ENCODE data around the gene SGIP1. TPM values are rescaled to one million over a fixed set of nuclear protein-coding genes. Genes with fewer than 3 reads are reported as not detected.

The SGIP1 gene
- total and polyA plus RNA-seq, 2 of the 8 experiments (the other 6 are each of a cell fraction or from before 2014, with no cell fraction given) = 1.4 to 2.1 TPM

- Histone ChIP-seq H3K23me2 (ENCODE audit: low read depth, low read length) (no peaks in the 10 kb centered on the region), H3K23ac (ENCODE audit: insufficient read length) (no peak overlapping the region), H4K5ac (ENCODE audit: insufficient read length, low read depth, low read length) (no peak overlapping the region), H2BK12ac (ENCODE audit: low read depth, low read length) (no peak overlapping the region), H2AK5ac (ENCODE audit: low read depth, low read length) (no peak overlapping the region), H3K4me3 (ENCODE audit: extremely low read depth in 1 of 4, insufficient read depth in 2 of 4, low read depth in 3 of 4, low read length in 4 of 4) (no peak overlapping the region), H3K4ac (replicated peaks; ENCODE audit: insufficient read length, low read depth, low read length) (no peak overlapping the region), H3K27ac (ENCODE audit: low read depth, low read length) (no peak overlapping the region), H3K79me1 (ENCODE audit: low read depth, low read length) (no peaks in the 10 kb centered on the region), H2AFZ (ENCODE audit: low read length) (no peak overlapping the region), H2BK20ac (ENCODE audit: low read length) (no peak overlapping the region), H3K79me2 (ENCODE audit: control insufficient read depth in 1 of 2, insufficient read depth in 2 of 2, low read length in 2 of 2) (no peaks in the 10 kb centered on the region), H3K4me1 (replicated peaks in 1 of 4; ENCODE audit: control insufficient read depth in 3 of 4, insufficient read depth in 4 of 4, low read length in 3 of 4) (no peaks in the 10 kb centered on the region), H3K56ac (replicated peaks; ENCODE audit: insufficient read length, low read depth, low read length) (no peak overlapping the region), H2BK120ac (replicated peaks; ENCODE audit: low read depth, low read length) (no peak overlapping the region), H2BK15ac (ENCODE audit: low read length) (no peak overlapping the region), H3K9me3 (ENCODE audit: insufficient read depth in 2 of 2, low read depth in 1 of 2, low read length in 1 of 2) (no peaks in the 10 kb centered on the region), H3K36me3 (ENCODE audit: control insufficient read depth in 2 of 4, insufficient read depth in 4 of 4, low read length in 3 of 4) (no peaks in the 10 kb centered on the region), H4K8ac (ENCODE audit: extremely low read depth, insufficient read depth, low read length) (no peak overlapping the region), H4K91ac (replicated peaks; ENCODE audit: insufficient read length, low read length) (no peak overlapping the region), H3K27me3 (replicated peaks in 1 of 4; ENCODE audit: control insufficient read depth in 3 of 4, extremely low read depth in 1 of 4, insufficient read depth in 3 of 4, low read length in 3 of 4) (no peaks in the 10 kb centered on the region), H4K20me1 (replicated peaks in 1 of 2; ENCODE audit: control insufficient read depth in 1 of 2, insufficient read depth in 2 of 2, low read length in 2 of 2) (no peaks in the 10 kb centered on the region), H2BK5ac (ENCODE audit: low read depth, low read length) (no peak overlapping the region), H3K18ac (ENCODE audit: extremely low read depth, low read length) (no peak overlapping the region), H3K14ac (ENCODE audit: insufficient read length) (no peak overlapping the region), H3K4me2 (ENCODE audit: insufficient read depth in 1 of 2, low read depth in 2 of 2, low read length in 2 of 2) (no peak overlapping the region), H3K9ac (replicated peaks in 1 of 4; ENCODE audit: extremely low read depth in 1 of 4, low read depth in 3 of 4, low read length in 3 of 4) (no peak overlapping the region)
- FAIRE-seq = no peak
- no peak for DNase-seq (ENCODE audit: low read depth in 1 of 2, low spot score in 2 of 2)
- ChIA-PET CTCF (ENCODE audit: partially characterized antibody) (interaction anchor here (1.0 kb wide), 1 partner anchor 307 kb away, joined by 3 read pairs; no protein-coding TSS in a partner anchor), POLR2A (ENCODE audit: partially characterized antibody) (no interaction called here)
- 90% methylated on average over 6 of the region's 6 CpGs; no CpG with 5 or more reads in 1 of the 2 experiments for WGBS, 2 experiments (ENCODE audit: extremely low coverage in 1 of 2, insufficient coverage in 1 of 2, insufficient read length in 1 of 2, insufficient replicate concordance in 2 of 2, low coverage in 1 of 2, low lambda C conversion rate in 2 of 2, missing lambda C conversion rate in 1 of 2)
- no peak for TF ChIP-seq CEBPB (IDR thresholded peaks at IDR 0.05; ENCODE audit: low read depth, low read length)
- TF ChIP-seq NRF1 (IDR thresholded peaks at IDR 0.05; ENCODE audit: low read depth, low read length) = no peak
- no peak for TF ChIP-seq E2F6 (IDR thresholded peaks at IDR 0.05)
- TF ChIP-seq TCF12 (IDR thresholded peaks at IDR 0.05; ENCODE audit: low read depth, low read length) = no peak
- TF ChIP-seq TAF7 (optimal IDR thresholded peaks at IDR 0.05; ENCODE audit: borderline replicate concordance, low read depth, low read length) = no peak
- TF ChIP-seq BRCA1 (IDR thresholded peaks at IDR 0.05; ENCODE audit: low read depth, low read length) = no peak
- no peak for TF ChIP-seq ATF3 (IDR thresholded peaks at IDR 0.05; ENCODE audit: insufficient read depth, low read depth, low read length)
- TF ChIP-seq FOSL1 (IDR thresholded peaks at IDR 0.05; ENCODE audit: insufficient read depth, low read depth, low read length) = no peak
- TF ChIP-seq CHD1 (IDR thresholded peaks at IDR 0.05; ENCODE audit: low read depth, low read length) = no peak
- TF ChIP-seq EZH2 (IDR thresholded peaks at IDR 0.05; ENCODE audit: low read depth, low read length, severe bottlenecking) = no peak
- no peak for TF ChIP-seq BACH1 (IDR thresholded peaks at IDR 0.05; ENCODE audit: low read length)
- no peak for TF ChIP-seq POLR2A (IDR thresholded peaks at IDR 0.05; ENCODE audit: control extremely low read depth in 1 of 2, low read depth in 2 of 2, low read length in 2 of 2)
- no peak for TF ChIP-seq JUN (IDR thresholded peaks at IDR 0.05; ENCODE audit: low read depth, low read length)
Measured at GRCh38 chr1:66788231-66788939, 254.4 kb downstream of the SGIP1 start.
